ENCODE data around the gene POLE3. TPM values are rescaled to one million over a fixed set of nuclear protein-coding genes. Genes with fewer than 3 reads are reported as not detected.

The POLE3 gene
- total RNA-seq, 2 donors from 2014 or later = 42.7 to 61.9 TPM

GRCh38 chr9:113390192-113390960, 20.1 kb downstream of the POLE3 start:
- Histone ChIP-seq H3K27me3 (replicated peaks; ENCODE audit: insufficient read depth) (no peaks in the 10 kb centered on the region), H3K4me1 (replicated peaks) (no peaks in the 10 kb centered on the region), H3K9me3 (no peaks in the 10 kb centered on the region), H3K4me3 (no peak overlapping the region), H3K27ac (no peak overlapping the region), H3K36me3 (peaks cover 5 to 21% of the 10 kb centered on the region in 2 donors)
- 96% methylated on average over 17 of the region's 17 CpGs for WGBS
- intact Hi-C loops (cut with DNase I) = no loop called here
- TF ChIP-seq CTCF (IDR thresholded peaks at IDR 0.05) (no peak), POLR2AphosphoS5 (IDR thresholded peaks at IDR 0.05) (no peak), POLR2A (IDR thresholded peaks at IDR 0.05) (no peak)
- DNase-seq (ENCODE audit: low spot score) = no peak

GRCh38 chr9:113389451-113389850, 21.0 kb downstream of the POLE3 start:
- intact Hi-C loops (cut with DNase I) = no loop called here
- DNase-seq (ENCODE audit: low spot score) = no peak
- Histone ChIP-seq H3K27ac (no peak overlapping the region), H3K36me3 (peaks cover 5 to 21% of the 10 kb centered on the region in 2 donors), H3K4me3 (no peak overlapping the region), H3K27me3 (replicated peaks; ENCODE audit: insufficient read depth) (no peaks in the 10 kb centered on the region), H3K9me3 (no peaks in the 10 kb centered on the region), H3K4me1 (replicated peaks) (no peaks in the 10 kb centered on the region)
- TF ChIP-seq POLR2AphosphoS5 (IDR thresholded peaks at IDR 0.05) (no peak), POLR2A (IDR thresholded peaks at IDR 0.05) (no peak), CTCF (IDR thresholded peaks at IDR 0.05) (no peak)
- WGBS = 92% methylated on average over 11 of the region's 11 CpGs

GRCh38 chr9:113388833-113389232, 21.6 kb downstream of the POLE3 start:
- Histone ChIP-seq H3K4me1 (replicated peaks) (no peaks in the 10 kb centered on the region), H3K27me3 (replicated peaks; ENCODE audit: insufficient read depth) (no peaks in the 10 kb centered on the region), H3K4me3 (no peak overlapping the region), H3K36me3 (peaks cover 5 to 21% of the 10 kb centered on the region in 2 donors), H3K9me3 (no peaks in the 10 kb centered on the region), H3K27ac (no peak overlapping the region)
- intact Hi-C loops (cut with DNase I) = no loop called here
- 86% methylated on average over 10 of the region's 13 CpGs for WGBS
- TF ChIP-seq POLR2AphosphoS5 (IDR thresholded peaks at IDR 0.05) = no peak
- no peak for TF ChIP-seq CTCF (IDR thresholded peaks at IDR 0.05)
- TF ChIP-seq POLR2A (IDR thresholded peaks at IDR 0.05) = no peak
- DNase-seq (ENCODE audit: low spot score) = no peak

- no peaks in the 10 kb centered on the region for H3K27me3 ChIP-seq (replicated peaks; ENCODE audit: insufficient read depth)
- no peaks in the 10 kb centered on the region for H3K4me1 ChIP-seq (replicated peaks)
- DNase-seq (ENCODE audit: low spot score) = no peak
- H3K9me3 ChIP-seq = no peaks in the 10 kb centered on the region
- intact Hi-C loops (cut with DNase I) = no loop called here
- H3K4me3 ChIP-seq = no peak overlapping the region
- H3K27ac ChIP-seq = no peak overlapping the region
- WGBS = 62% methylated on average over 9 of the region's 9 CpGs
- TF ChIP-seq POLR2AphosphoS5 (IDR thresholded peaks at IDR 0.05) (no peak), CTCF (IDR thresholded peaks at IDR 0.05) (no peak), POLR2A (IDR thresholded peaks at IDR 0.05) (no peak)
- peaks cover 5 to 21% of the 10 kb centered on the region in 2 donors for H3K36me3 ChIP-seq
Observed at GRCh38 chr9:113387560-113388230, 22.8 kb downstream of the POLE3 start.
